H54 (cell line): Measurements from ENCODE around the gene IKZF3.
"Not testable (repeated sequence)": the region's sequence is repeated elsewhere in the genome, so short reads cannot be mapped to it uniquely, and the experiment has no call there.

Experiments
- DNase-seq: peaks from one replicate; pipeline ENCODE4 v3.0.0; 2011; ENCODE audit warnings: low spot score, mixed read lengths; ENCODE audit not compliant: insufficient read length
- FAIRE-seq: peaks from 3 replicates; lab custom pipeline; 2011; peaks lifted over from hg19 to GRCh38; lab: Jason Lieb, UNC
- POLR2A ChIP-seq: IDR thresholded peaks from 2 replicates; pipeline ENCODE4 v1.6.1; 2011; ENCODE audit warnings: low read depth, mild to moderate bottlenecking, low read length

Gene IKZF3

GRCh38 chr17:39774047-39774446 lies 90.1 kb downstream of the IKZF3 start:
- FAIRE-seq (no peak), DNase-seq (no peak)
- TF ChIP-seq POLR2A = no peak

DNA sequence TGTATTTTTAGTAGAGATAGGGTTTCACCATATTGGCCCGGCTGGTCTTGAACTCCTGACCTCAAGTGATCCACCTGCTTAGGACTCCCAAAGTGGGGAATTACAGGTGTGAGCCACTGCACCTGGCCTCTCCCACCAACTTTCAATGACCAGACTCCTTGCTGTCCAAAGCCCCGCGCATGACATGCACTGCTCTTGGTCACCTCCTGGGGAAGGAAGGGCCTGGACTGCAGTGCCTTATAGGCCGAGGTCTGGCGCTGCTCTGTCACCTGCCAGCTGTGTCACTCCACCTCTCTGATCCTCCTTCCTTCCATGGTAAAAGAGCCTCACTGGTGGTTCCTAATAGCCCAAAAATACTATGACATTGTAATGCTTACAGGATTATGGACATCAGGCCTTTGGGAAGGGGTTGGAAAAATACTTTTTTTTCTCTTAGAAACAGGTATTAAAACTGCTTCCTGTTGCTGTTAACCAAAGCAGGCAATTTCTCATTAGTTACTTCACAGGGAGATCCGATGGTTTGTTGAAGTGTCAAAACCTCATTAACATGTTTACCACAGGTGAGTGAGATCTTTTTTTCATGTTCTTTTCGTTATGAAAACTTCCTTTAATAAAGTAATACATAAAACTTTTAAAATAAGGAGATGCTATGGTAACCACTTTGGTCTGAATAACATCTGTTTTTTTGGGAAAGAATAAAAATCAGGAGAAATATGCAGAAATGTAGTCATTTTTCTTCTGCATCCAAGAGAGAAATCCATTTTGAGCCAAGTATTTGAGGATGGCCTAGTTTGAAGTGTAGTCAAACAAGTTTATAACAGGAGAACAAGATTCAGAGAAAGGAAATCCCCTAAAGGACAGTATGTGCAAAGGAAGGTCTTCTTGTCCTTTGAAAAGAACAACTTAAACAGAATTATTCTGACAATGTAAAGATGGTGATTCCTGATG lies 90.9 kb downstream of the IKZF3 start:
- no peak for TF ChIP-seq POLR2A
- DNase-seq (no peak), FAIRE-seq (no peak)

DNA sequence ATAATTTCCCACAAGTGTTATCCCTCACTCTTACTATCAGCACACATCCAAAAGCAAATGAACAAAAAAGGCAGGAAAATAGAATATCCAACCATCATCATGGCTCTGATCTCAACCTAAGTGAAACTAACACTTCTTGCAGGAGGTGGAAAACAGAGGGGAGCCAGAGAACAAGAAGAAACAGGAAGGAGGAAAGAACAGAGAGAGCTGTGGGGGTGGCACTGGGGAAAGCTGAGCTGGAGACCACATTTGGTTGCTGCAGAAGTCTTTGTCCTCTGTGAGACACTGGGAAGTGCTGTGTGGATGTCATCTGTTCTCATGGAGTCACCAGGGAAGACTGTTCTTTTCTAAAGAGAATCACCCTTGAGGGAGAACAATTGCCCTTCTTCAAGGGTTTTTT lies 91.7 kb downstream of the IKZF3 start:
- TF ChIP-seq POLR2A = no peak
- DNase-seq (no peak), FAIRE-seq (no peak)

GRCh38 chr17:39769974-39770587 lies 94.0 kb downstream of the IKZF3 start:
- TF ChIP-seq POLR2A = no peak
- DNase-seq = no peak
- no peak for FAIRE-seq

DNA sequence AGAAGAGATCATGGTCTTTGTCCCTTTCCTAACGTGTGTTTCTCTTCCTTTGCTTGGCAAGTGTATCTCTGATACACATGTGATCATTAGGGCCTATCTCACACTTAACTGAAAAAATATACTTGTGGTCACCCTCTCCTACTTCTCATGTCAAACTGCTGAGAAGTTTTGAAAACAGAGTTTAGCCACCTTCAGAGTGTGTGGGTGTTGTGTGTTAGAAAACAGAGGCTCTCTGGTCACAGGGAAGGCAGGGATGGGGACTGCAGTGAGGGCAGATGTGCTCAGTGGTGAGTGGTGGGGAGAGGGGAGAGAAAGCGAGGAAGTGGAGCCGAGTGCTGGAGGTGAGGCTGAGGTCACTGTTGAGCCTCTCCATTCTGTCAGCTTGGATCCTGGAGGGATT lies 97.0 kb downstream of the IKZF3 start:
- DNase-seq = no peak
- FAIRE-seq = no peak
- no peak for TF ChIP-seq POLR2A

DNA sequence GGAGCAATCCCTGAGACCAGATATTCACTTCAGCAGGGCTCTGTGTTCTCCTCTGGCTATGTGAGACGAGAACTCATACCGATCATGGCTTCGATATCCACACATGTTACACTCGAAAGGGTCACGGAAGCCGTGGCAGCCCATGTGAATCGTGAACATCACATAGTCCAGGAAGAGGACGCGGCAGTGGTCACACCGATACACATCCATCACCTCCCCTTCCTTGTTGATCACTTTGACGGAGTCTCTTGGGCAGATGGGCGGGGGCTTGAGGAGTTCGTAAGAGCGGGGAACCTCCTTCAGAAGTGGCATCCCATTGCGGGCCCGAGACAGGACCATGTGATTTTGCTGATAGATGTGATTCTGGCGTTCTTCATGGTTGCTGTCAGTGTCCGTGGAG lies 98.3 kb downstream of the IKZF3 start:
- TF ChIP-seq POLR2A = no peak
- DNase-seq (no peak), FAIRE-seq (no peak)

GRCh38 chr17:39765175-39765574 lies 98.9 kb downstream of the IKZF3 start:
- TF ChIP-seq POLR2A = no peak
- FAIRE-seq = no peak
- DNase-seq = no peak

DNA sequence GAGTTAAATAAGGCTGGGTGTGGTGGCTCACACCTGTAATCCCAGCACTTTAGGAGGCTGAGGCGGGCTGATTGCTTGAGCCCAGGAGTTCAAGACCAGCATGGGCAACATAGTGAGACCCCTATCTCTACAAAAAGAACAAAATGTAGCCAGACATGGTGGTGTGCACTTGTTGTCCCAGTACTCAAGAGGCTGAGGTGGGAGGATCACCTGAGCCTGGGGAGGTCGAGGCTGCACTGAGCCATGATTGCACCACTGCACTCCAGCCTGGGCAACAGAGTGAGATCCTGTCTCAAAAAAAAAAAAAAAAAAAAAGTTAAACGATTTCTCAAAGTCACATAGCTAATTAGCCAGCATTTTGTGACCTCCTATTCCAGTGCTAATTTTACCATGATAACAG lies 99.9 kb downstream of the IKZF3 start:
- not testable (repeated sequence) for FAIRE-seq, DNase-seq

GRCh38 chr17:39763051-39763820 lies 100.9 kb downstream of the IKZF3 start:
- TF ChIP-seq POLR2A = no peak
- FAIRE-seq (no peak), DNase-seq (no peak)

GRCh38 chr17:39761861-39762496 lies 102.1 kb downstream of the IKZF3 start:
- FAIRE-seq = no peak

DNA sequence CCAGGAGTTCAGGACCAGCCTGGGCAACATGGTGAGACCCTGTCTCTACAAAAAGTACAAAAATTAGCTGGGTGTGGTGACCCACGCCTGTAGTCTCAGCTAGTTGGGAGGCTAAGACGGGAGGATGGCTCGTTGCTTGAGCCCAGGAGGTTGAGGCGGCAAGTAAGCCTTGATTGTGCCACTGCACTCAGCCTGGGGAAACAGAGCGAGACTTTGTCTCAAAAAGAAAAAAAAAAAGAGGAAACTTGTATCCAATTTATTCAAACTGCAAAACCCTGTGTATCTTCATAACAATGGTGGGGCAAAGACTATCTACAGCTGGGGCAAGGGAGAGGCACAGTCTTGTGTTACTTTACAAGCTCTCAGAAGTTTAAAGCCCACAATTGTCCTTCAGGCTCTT lies 104.9 kb downstream of the IKZF3 start:
- DNase-seq (no peak), FAIRE-seq (no peak)
- no peak for TF ChIP-seq POLR2A

More at GRCh38 chr17:39761861-39762496, 102.1 kb downstream of the IKZF3 start:
- no peak for TF ChIP-seq POLR2A
- DNase-seq = no peak

GRCh38 chr17:39757931-39758873 lies 105.9 kb downstream of the IKZF3 start:
- no peak for TF ChIP-seq POLR2A
- DNase-seq = no peak
- no peak for FAIRE-seq
